ENCODE data around the gene FSD1L.

FSD1L gene

DNA sequence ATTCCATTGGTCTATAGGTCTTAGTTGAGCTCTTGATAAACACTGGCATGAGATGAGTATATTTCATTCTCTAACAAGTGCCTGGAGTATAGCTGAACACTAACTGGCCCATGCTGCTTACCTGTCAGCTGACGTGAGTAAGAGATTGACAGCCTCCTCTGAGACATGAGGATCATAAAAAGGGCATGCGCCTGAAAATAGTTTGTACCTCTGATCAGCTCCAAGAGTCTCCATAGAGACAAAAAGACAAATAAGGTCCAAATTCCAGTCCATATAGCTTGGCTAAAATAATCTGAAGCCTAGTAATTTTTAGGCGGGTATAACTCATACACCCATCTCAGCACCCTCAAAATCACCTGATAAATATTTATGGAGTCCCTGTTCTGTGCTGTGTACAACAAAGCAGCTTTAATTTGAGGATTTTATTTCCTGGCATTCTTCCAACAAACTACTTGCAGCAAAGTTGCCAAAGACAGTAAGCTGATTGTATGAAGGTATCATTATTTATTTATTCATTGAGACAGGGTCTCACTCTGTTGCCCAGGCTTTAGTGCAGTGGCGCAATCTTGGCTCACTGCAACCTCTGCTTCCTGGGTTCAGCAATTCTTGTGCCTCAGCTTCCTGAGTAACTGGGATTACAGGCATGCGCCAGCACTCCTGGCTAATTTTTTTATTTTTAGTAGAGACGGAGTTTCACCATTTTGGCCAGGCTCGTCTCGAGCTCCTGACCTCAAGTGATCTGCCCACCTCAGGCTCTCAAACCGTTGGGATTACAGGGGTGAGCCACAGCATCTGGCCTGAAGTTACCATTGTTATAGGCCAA is 16.2 kb upstream of the FSD1L start:
- no peaks in the 10 kb centered on the region for H3K79me2 ChIP-seq (ENCODE audit: low read length)
- no peak overlapping the region for H3K27ac ChIP-seq (ENCODE audit: low read length)
- no peaks in the 10 kb centered on the region for H3K36me3 ChIP-seq (replicated peaks; ENCODE audit: low read depth, low read length)
- H3K9me3 ChIP-seq (ENCODE audit: insufficient read depth, low read length), result no peaks in the 10 kb centered on the region
- no peak overlapping the region for H2AFZ ChIP-seq (ENCODE audit: low read depth, low read length)
- no peaks in the 10 kb centered on the region for H3K27me3 ChIP-seq (ENCODE audit: low read depth, low read length)
- no peaks in the 10 kb centered on the region for H3K4me1 ChIP-seq (ENCODE audit: low read length)
- TF ChIP-seq EZH2phosphoT487 (IDR thresholded peaks at IDR 0.05; ENCODE audit: low read depth), result no peak
- TF ChIP-seq, protein P1, sequence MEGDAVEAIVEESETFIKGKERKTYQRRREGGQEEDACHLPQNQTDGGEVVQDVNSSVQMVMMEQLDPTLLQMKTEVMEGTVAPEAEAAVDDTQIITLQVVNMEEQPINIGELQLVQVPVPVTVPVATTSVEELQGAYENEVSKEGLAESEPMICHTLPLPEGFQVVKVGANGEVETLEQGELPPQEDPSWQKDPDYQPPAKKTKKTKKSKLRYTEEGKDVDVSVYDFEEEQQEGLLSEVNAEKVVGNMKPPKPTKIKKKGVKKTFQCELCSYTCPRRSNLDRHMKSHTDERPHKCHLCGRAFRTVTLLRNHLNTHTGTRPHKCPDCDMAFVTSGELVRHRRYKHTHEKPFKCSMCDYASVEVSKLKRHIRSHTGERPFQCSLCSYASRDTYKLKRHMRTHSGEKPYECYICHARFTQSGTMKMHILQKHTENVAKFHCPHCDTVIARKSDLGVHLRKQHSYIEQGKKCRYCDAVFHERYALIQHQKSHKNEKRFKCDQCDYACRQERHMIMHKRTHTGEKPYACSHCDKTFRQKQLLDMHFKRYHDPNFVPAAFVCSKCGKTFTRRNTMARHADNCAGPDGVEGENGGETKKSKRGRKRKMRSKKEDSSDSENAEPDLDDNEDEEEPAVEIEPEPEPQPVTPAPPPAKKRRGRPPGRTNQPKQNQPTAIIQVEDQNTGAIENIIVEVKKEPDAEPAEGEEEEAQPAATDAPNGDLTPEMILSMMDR (IDR thresholded peaks at IDR 0.05; ENCODE audit: low read depth, low read length), result no peak
- no peaks in the 10 kb centered on the region for H4K20me1 ChIP-seq (ENCODE audit: insufficient read depth, low read length)
- no peak overlapping the region for H3K4me3 ChIP-seq (ENCODE audit: low read length)
- H3K9ac ChIP-seq (ENCODE audit: low read length), result no peak overlapping the region
- H3K4me2 ChIP-seq (ENCODE audit: low read length), result no peak overlapping the region

DNA sequence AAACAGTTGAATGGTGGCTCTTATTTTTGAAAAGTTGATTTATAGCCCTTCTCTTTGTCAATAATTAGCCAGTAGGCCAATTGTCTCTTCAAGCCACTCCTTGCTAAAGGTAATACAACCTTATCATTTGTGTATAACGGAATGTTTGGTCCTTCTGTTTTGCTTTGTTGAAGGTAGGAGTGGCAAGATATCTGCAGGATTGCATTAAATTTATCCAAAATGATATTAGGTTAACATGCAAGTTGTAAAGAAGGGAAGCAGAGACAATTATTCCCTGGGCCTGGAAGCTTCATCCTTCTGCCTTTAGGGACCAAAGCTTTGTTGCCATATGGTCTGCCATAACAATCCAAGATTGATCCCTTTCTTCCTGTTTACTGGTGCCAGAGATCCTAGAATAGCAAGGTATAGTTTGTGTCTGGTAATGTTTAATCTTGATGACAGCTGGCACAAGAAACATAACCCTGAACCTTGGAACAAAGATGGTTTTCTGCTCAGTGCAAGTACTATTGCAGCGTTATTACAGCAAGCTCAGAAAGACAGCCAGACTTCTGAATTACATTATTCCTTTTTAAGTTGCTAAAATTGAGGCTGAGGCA is 15.5 kb upstream of the FSD1L start:
- H3K9me3 ChIP-seq (ENCODE audit: insufficient read depth, low read length), result no peaks in the 10 kb centered on the region
- H3K9ac ChIP-seq (ENCODE audit: low read length), result no peak overlapping the region
- no peak overlapping the region for H3K27ac ChIP-seq (ENCODE audit: low read length)
- no peak overlapping the region for H2AFZ ChIP-seq (ENCODE audit: low read depth, low read length)
- H3K36me3 ChIP-seq (replicated peaks; ENCODE audit: low read depth, low read length), result no peaks in the 10 kb centered on the region
- H3K4me2 ChIP-seq (ENCODE audit: low read length), result no peak overlapping the region
- 0 out of 2 replicates have a peak, but pooled peaks cover under 1% of the 10 kb centered on the region for H3K4me1 ChIP-seq (ENCODE audit: low read length)
- no peaks in the 10 kb centered on the region for H4K20me1 ChIP-seq (ENCODE audit: insufficient read depth, low read length)
- H3K27me3 ChIP-seq (ENCODE audit: low read depth, low read length), result no peaks in the 10 kb centered on the region
- H3K79me2 ChIP-seq (ENCODE audit: low read length), result no peaks in the 10 kb centered on the region
- no peak for TF ChIP-seq EZH2phosphoT487 (IDR thresholded peaks at IDR 0.05; ENCODE audit: low read depth)
- TF ChIP-seq, protein P1 (IDR thresholded peaks at IDR 0.05; ENCODE audit: low read depth, low read length), result no peak
- no peak overlapping the region for H3K4me3 ChIP-seq (ENCODE audit: low read length)

DNA sequence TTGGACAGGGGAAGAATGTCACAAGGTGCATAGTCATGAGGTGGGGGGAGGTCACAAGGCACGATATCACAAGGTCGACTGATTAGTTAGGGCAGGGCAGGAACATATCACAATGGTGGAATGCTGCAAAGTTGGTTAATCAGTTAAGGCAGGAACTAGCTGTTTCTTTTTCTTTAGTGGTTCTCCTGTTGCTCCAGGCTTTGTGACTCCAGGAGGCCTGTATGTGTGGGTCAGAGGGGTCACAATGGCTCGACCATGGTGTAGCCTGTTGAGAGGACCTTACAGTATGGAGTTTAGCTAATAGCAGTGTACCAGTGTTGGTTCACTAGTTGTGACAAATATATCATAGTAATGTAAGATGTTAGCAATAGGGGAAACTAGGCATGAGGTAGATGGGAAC is 12.4 kb upstream of the FSD1L start:
- no peaks in the 10 kb centered on the region for H3K79me2 ChIP-seq (ENCODE audit: low read length)
- no peaks in the 10 kb centered on the region for H3K9me3 ChIP-seq (ENCODE audit: insufficient read depth, low read length)
- H3K27me3 ChIP-seq (ENCODE audit: low read depth, low read length), result no peaks in the 10 kb centered on the region
- no peaks in the 10 kb centered on the region for H3K36me3 ChIP-seq (replicated peaks; ENCODE audit: low read depth, low read length)
- no peak overlapping the region for H3K27ac ChIP-seq (ENCODE audit: low read length)
- H3K9ac ChIP-seq (ENCODE audit: low read length), result no peak overlapping the region
- peaks cover 8% of the 10 kb centered on the region for H3K4me1 ChIP-seq (ENCODE audit: low read length)
- no peak overlapping the region for H2AFZ ChIP-seq (ENCODE audit: low read depth, low read length)
- H4K20me1 ChIP-seq (ENCODE audit: insufficient read depth, low read length), result no peaks in the 10 kb centered on the region
- H3K4me3 ChIP-seq (ENCODE audit: low read length), result no peak overlapping the region
- H3K4me2 ChIP-seq (ENCODE audit: low read length), result no peak overlapping the region
- TF ChIP-seq, protein P1 (IDR thresholded peaks at IDR 0.05; ENCODE audit: low read depth, low read length), result no peak
- TF ChIP-seq EZH2phosphoT487 (IDR thresholded peaks at IDR 0.05; ENCODE audit: low read depth), result no peak

DNA sequence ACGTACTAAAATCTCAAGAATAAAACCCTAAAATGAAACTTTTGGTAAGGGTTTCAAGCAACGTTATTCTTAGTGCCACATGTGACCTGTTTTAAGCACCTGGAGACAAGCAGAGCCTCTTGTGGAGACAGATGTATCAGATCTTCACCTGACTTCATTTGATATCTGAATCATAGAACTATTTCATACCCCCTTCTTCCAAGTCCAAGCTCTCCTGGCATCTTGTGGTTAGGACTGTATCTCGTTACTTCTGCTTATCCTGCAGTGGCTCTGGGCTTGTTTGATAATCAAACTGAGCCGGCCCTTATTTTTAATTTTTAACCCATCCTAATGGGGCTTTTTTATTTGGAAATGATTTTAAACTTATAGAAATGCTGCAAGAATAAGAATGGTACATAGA is 11.1 kb upstream of the FSD1L start:
- Histone ChIP-seq H3K4me2 (ENCODE audit: low read length) (no peak overlapping the region), H4K20me1 (ENCODE audit: insufficient read depth, low read length) (no peaks in the 10 kb centered on the region), H2AFZ (ENCODE audit: low read depth, low read length) (no peak overlapping the region), H3K36me3 (replicated peaks; ENCODE audit: low read depth, low read length) (no peaks in the 10 kb centered on the region), H3K4me1 (ENCODE audit: low read length) (peaks cover 8% of the 10 kb centered on the region), H3K27ac (ENCODE audit: low read length) (no peak overlapping the region), H3K27me3 (ENCODE audit: low read depth, low read length) (no peaks in the 10 kb centered on the region), H3K9me3 (ENCODE audit: insufficient read depth, low read length) (no peaks in the 10 kb centered on the region), H3K9ac (ENCODE audit: low read length) (no peak overlapping the region), H3K4me3 (ENCODE audit: low read length) (no peak overlapping the region), H3K79me2 (ENCODE audit: low read length) (no peaks in the 10 kb centered on the region)
- TF ChIP-seq, protein P1 (IDR thresholded peaks at IDR 0.05; ENCODE audit: low read depth, low read length), result no peak

All from OCI-LY3 (cell line).